HG02759 (cell line): Measurements from ENCODE around the gene USP7.
"Not testable (repeated sequence)": the region's sequence is repeated elsewhere in the genome, so short reads cannot be mapped to it uniquely, and the experiment has no call there.

Experiments used
- ATAC-seq: cut with Tn5 transposase; IDR thresholded peaks from one replicate; pipeline ENCODE4 v1.9.1; 2021; ENCODE audit warnings: mild to moderate bottlenecking, moderate library complexity; ENCODE audit not compliant: unreplicated experiment

The USP7 gene

GRCh38 chr16:8849411-8850011 lies 114.2 kb downstream of the USP7 start:
- ATAC-seq, result no peak

GRCh38 chr16:8848939-8849391 lies 114.7 kb downstream of the USP7 start:
- no peak for ATAC-seq

DNA sequence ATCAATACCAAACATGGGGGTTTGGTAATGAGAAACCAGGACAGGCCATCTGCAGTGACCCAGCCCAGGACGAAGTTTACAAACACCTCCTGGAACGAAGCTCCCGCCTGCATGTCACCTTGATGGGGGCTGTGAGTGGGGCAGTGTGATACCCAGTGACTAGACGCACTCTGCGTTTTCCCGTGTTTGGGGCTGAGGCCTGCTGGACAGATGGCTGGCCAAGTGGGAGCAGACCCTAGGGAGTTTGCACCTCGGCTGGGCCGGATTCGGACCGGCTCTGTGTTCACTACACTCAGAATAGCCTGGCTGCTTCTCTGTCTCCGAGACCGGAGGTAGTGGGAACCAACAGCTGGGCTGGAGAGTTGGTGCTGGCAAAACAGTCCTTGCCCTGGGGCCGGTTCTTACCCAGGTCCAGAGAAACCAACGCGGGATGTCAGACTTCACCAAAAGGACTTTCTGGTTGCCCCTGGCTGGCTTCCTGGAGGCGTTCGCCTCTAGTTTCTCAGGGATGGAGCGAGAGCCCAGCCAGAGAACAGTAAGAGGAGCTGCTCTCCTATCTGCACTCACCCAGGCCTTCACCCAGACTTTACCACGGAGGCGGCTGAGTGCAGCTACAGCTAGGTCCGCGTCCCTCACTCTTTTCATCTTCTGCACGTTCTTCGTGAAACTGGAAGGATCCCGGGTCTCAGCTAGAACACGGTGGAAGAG lies 115.3 kb downstream of the USP7 start:
- no peak for ATAC-seq

GRCh38 chr16:8847623-8848022 lies 116.1 kb downstream of the USP7 start:
- no peak for ATAC-seq

DNA sequence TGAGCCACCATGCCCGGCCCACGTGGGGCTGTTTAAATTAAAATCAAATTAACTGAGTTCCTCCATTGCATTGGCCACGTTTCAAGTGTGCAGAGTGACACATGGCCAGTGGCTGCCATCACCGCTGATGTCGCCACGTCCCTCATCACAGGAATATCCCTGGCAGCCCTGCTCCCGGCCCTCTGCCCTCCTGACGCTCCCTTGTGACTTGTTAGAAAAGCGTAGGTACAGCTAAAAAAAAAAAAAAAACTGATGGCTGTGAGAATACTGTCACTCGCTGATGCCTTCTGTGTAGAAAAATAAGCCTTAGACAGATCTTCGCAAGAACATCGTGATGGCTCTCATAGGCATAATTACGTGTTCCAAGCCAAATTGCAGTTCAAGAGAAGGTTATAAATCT lies 116.6 kb downstream of the USP7 start:
- ATAC-seq, result no peak

GRCh38 chr16:8846401-8846932 lies 117.2 kb downstream of the USP7 start:
- ATAC-seq, result no peak

GRCh38 chr16:8845699-8846298 lies 117.9 kb downstream of the USP7 start:
- no peak for ATAC-seq

- ATAC-seq, result not testable (repeated sequence)
Observed at GRCh38 chr16:8843296-8843695, 120.4 kb downstream of the USP7 start.
